Suprapubic skin (tissue), 4 donors: ENCODE results near the gene SLC24A4. TPM values are rescaled to one million over a fixed set of nuclear protein-coding genes. Genes with fewer than 3 reads are reported as not detected.
"Not testable (repeated sequence)": the region's sequence is repeated elsewhere in the genome, so short reads cannot be mapped to it uniquely, and the experiment has no call there.

Experiments
- DNase-seq, 2 donors: peaks; one replicate each; pipeline ENCODE4 v3.0.0-alpha.2; 2019; ENCODE audit warnings: low spot score in 2 of 2
- H3K27ac ChIP-seq: fragments of 200-600 bp; sonication (generic); one replicate; pipeline ENCODE4 v1.5.1; 2019
- H3K27me3 ChIP-seq: fragments of 200-600 bp; sonication (generic); one replicate; pipeline ENCODE4 v1.5.1; 2019
- H3K36me3 ChIP-seq: fragments of 200-600 bp; sonication (generic); one replicate; pipeline ENCODE4 v1.5.1; 2019
- H3K4me1 ChIP-seq: fragments of 200-600 bp; sonication (generic); one replicate; pipeline ENCODE4 v1.5.1; 2019
- H3K4me3 ChIP-seq: fragments of 200-600 bp; sonication (generic); one replicate; pipeline ENCODE4 v1.5.1; 2019; ENCODE audit warnings: mild to moderate bottlenecking
- H3K9me3 ChIP-seq: fragments of 200-600 bp; sonication (generic); one replicate; pipeline ENCODE4 v1.5.1; 2019
- EP300 ChIP-seq: sonication (generic); formaldehyde crosslinking; IDR thresholded peaks from one replicate; pipeline ENCODE4 v1.6.1; 2017; ENCODE audit warnings: antibody characterized with exemption
- POLR2A ChIP-seq, 2 donors: fragments of 450-650 bp; IDR thresholded peaks; one replicate each; pipeline ENCODE4 v1.6.1; 2017; ENCODE audit warnings: antibody characterized with exemption in 2 of 2, mild to moderate bottlenecking in 2 of 2, moderate library complexity in 2 of 2
- POLR2AphosphoS5 ChIP-seq, 3 donors: sonication (generic); formaldehyde crosslinking; IDR thresholded peaks; one replicate each; pipeline ENCODE4 v1.6.1; 2017; ENCODE audit warnings: antibody characterized with exemption in 3 of 3
- WGBS: methylation state at CpG from one replicate; pipeline ENCODE4 v1.1.5; 2018; 5-methylcytosine and 5-hydroxymethylcytosine counted together
- total RNA-seq, 4 donors: library from RNA; depleted of rRNA; stranded (reverse); fragments of >200 nt; gene quantifications; one replicate each; pipeline ENCODE4 v1.1.0, GENCODE V29; 2016
- TF ChIP-seq, protein P1 (sequence below), 2 donors: fragments of 200-600 bp in 1 of 2; fragments of 450-650 bp in 1 of 2; sonication (generic) in 1 of 2; IDR thresholded peaks; one replicate each; pipeline ENCODE4 v1.5.1; 2016 to 2019; ENCODE audit warnings: antibody characterized with exemption in 2 of 2, mild to moderate bottlenecking in 1 of 2, moderate library complexity in 1 of 2

The SLC24A4 gene
- total RNA-seq, 4 donors from 2014 or later, result 0.11 to 0.57 (median 0.34) TPM

DNA sequence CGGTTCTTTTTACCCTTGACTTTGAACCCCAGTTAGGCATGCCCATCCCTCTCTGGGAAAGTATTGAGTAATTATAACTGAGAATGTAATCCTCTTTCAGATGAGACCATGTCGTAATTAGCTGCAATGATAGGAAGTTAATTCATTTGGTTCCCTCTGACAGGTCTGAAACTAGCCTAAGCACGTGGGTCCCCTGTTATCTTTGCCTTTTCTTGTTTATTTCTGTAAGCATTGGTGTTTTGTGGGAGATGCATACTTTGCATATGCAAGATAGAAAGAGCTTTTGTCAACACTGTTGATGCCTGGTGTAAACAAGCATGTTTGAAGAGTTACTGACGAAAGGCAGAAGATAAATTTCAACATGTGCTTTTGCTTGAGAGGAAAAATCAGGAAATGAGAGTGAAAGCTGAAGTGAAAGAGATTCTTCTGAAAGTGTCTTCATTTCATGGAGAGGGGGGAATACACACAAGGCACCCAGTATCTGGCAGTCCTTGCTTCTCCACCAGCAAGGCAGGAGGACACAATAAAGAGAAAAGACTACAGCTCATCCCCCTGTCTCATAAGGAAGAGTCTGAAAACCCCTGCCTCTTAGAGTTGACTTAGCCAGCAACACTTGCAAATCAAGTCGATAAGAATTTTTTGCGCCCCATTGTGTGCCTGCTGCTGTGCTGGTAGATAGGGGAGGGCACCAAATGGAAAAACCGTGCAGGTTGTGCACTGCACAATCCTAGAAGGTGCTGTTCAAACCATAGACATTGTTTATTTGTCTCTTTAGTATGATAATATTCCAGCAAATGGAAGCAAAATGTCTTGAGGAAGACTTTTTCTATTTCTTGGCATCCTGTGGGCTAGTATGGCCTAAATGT is 77.8 kb downstream of the SLC24A4 start:
- no peaks in the 10 kb centered on the region for H3K27me3 ChIP-seq
- H3K4me3 ChIP-seq, result no peak overlapping the region
- DNase-seq, result no peak
- H3K36me3 ChIP-seq, result no peaks in the 10 kb centered on the region
- TF ChIP-seq EP300, result no peak
- TF ChIP-seq POLR2AphosphoS5 (IDR thresholded peaks at IDR 0.05), result no peak
- no peak for TF ChIP-seq POLR2A (IDR thresholded peaks at IDR 0.05)
- TF ChIP-seq, protein P1, sequence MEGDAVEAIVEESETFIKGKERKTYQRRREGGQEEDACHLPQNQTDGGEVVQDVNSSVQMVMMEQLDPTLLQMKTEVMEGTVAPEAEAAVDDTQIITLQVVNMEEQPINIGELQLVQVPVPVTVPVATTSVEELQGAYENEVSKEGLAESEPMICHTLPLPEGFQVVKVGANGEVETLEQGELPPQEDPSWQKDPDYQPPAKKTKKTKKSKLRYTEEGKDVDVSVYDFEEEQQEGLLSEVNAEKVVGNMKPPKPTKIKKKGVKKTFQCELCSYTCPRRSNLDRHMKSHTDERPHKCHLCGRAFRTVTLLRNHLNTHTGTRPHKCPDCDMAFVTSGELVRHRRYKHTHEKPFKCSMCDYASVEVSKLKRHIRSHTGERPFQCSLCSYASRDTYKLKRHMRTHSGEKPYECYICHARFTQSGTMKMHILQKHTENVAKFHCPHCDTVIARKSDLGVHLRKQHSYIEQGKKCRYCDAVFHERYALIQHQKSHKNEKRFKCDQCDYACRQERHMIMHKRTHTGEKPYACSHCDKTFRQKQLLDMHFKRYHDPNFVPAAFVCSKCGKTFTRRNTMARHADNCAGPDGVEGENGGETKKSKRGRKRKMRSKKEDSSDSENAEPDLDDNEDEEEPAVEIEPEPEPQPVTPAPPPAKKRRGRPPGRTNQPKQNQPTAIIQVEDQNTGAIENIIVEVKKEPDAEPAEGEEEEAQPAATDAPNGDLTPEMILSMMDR (IDR thresholded peaks at IDR 0.05), result no peak
- H3K27ac ChIP-seq, result no peak overlapping the region
- no peaks in the 10 kb centered on the region for H3K9me3 ChIP-seq
- 57% methylated on average over 7 of the region's 7 CpGs for WGBS
- no peaks in the 10 kb centered on the region for H3K4me1 ChIP-seq

DNA sequence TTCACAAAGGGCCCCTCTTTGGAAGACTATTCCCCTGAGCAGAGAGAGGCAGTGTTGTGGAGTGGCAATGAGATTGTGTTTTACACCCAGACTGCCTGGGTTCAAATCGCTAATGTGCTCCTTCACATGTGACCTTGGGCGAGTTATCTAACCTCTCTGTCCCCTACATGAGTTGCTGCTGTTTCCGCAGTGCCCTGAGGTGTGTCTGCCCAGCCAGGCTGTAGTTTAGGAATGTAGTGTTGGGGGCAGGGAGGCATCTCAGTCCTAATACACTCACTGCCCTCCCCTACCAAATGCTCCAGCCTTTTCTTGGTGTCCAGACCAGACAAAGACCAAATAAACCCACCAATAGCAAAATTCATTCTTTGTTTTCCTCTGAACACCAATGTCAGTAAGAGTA is 78.6 kb downstream of the SLC24A4 start:
- 63% methylated on average over 3 of the region's 3 CpGs for WGBS
- TF ChIP-seq POLR2AphosphoS5 (IDR thresholded peaks at IDR 0.05) (no peak), EP300 (no peak), POLR2A (IDR thresholded peaks at IDR 0.05) (no peak)
- TF ChIP-seq, protein P1 (IDR thresholded peaks at IDR 0.05), result no peak
- no peaks in the 10 kb centered on the region for H3K9me3 ChIP-seq
- no peaks in the 10 kb centered on the region for H3K36me3 ChIP-seq
- H3K27me3 ChIP-seq, result no peaks in the 10 kb centered on the region
- no peak for DNase-seq
- no peaks in the 10 kb centered on the region for H3K4me1 ChIP-seq
- no peak overlapping the region for H3K27ac ChIP-seq
- H3K4me3 ChIP-seq, result no peak overlapping the region

DNA sequence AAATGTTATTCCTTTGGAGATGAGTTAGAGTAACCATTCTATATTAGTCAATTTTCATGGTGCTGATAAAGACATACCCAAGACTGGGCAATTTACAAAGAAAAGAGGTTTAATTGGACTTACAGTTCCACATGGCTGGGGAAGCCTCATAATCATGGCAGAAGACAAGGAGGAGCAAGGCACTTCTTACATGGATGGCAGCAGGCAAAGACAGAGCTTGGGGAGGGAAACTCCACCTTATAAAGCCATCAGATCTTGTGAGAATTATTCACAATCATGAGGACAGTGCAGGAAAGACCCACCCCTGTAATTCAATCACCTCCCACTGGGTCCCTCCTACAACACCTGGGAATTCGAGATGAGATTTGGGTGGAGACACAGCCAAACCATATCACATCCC is 79.5 kb downstream of the SLC24A4 start:
- 78% methylated on average over 1 of the region's 1 CpG for WGBS
- H3K27ac ChIP-seq, H3K4me3 ChIP-seq, H3K9me3 ChIP-seq, DNase-seq, H3K27me3 ChIP-seq, H3K36me3 ChIP-seq, H3K4me1 ChIP-seq: not testable (repeated sequence)

DNA sequence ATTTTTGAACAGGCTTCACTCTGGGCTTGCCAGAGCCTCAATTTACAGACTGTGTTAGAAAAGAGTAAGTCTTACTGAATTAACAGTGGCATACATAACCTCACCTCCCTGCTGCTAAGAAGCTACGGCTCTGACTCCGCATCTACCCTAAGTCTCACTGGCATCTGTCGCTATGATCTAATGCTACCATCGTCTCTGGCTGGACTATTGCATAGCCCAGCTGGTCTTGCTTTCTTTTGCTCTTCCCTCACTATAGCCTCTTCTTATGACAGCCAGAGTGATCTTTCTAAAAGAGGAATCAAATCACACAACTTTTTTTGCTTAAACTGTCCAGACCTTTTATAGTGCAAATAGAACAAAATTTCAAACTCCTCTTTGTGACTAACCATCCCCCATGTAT is 81.1 kb downstream of the SLC24A4 start:
- no peak for DNase-seq
- Histone ChIP-seq H3K9me3 (no peaks in the 10 kb centered on the region), H3K27me3 (no peaks in the 10 kb centered on the region), H3K4me1 (no peaks in the 10 kb centered on the region), H3K36me3 (no peaks in the 10 kb centered on the region), H3K4me3 (no peak overlapping the region), H3K27ac (no peak overlapping the region)
- WGBS, result 70% methylated on average over 4 of the region's 4 CpGs
- no peak for TF ChIP-seq POLR2A (IDR thresholded peaks at IDR 0.05)
- TF ChIP-seq, protein P1 (IDR thresholded peaks at IDR 0.05), result no peak

DNA sequence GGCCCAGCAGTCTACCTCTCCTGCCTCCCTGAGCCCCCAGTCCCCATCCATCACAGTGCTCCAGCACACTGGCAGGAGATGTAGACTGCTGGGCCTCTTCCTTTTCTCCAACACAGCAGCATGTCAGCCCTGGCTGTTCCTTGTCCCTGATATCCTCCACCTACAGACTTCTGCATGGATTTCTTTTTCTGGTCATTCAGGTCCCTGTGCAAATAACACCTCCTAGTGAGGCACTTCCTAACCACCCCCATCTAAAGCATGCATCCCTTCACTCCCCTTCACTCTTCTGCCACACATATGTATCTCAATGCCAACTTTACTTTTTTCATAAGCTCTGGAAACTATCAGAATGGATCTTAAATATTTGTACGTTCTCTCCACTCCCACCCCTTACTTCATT is 81.5 kb downstream of the SLC24A4 start:
- 69% methylated on average over 1 of the region's 1 CpG for WGBS
- Histone ChIP-seq H3K4me3 (no peak overlapping the region), H3K36me3 (no peaks in the 10 kb centered on the region), H3K27ac (no peak overlapping the region), H3K4me1 (no peaks in the 10 kb centered on the region), H3K9me3 (no peaks in the 10 kb centered on the region), H3K27me3 (no peaks in the 10 kb centered on the region)
- no peak for DNase-seq
- TF ChIP-seq POLR2A (IDR thresholded peaks at IDR 0.05) (no peak), POLR2AphosphoS5 (IDR thresholded peaks at IDR 0.05) (no peak), EP300 (no peak)
- TF ChIP-seq, protein P1 (IDR thresholded peaks at IDR 0.05), result no peak
